HG03575 (cell line): ENCODE data around the gene SERPINE1.
"Not testable (repeated sequence)": the region's sequence is repeated elsewhere in the genome, so short reads cannot be mapped to it uniquely, and the experiment has no call there.

ENCODE experiments used
- ATAC-seq: cut with Tn5 transposase; IDR thresholded peaks from one replicate; pipeline ENCODE4 v1.9.1; 2021; ENCODE audit not compliant: unreplicated experiment, insufficient number of reproducible peaks, low FRiP score; ENCODE audit errors: extremely low read depth

The SERPINE1 gene

DNA sequence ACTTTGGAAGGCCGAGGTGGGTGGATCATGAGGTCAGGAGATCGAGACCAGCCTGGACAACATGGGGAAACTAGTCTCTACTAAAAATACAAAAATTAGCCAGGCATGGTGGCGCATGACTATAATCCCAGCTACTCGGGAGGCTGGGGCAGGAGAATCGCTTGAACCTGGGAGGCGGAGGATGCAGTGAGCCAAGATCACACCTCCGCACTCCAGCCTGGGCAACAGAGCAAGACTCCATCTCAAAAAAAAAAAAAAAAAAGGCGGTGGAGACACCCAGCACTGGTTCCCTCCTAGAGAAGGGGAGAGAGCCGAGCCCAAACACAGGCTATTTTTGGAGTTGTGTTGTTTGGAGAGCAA lies 5.3 kb upstream of the SERPINE1 start:
- not testable (repeated sequence) for ATAC-seq

DNA sequence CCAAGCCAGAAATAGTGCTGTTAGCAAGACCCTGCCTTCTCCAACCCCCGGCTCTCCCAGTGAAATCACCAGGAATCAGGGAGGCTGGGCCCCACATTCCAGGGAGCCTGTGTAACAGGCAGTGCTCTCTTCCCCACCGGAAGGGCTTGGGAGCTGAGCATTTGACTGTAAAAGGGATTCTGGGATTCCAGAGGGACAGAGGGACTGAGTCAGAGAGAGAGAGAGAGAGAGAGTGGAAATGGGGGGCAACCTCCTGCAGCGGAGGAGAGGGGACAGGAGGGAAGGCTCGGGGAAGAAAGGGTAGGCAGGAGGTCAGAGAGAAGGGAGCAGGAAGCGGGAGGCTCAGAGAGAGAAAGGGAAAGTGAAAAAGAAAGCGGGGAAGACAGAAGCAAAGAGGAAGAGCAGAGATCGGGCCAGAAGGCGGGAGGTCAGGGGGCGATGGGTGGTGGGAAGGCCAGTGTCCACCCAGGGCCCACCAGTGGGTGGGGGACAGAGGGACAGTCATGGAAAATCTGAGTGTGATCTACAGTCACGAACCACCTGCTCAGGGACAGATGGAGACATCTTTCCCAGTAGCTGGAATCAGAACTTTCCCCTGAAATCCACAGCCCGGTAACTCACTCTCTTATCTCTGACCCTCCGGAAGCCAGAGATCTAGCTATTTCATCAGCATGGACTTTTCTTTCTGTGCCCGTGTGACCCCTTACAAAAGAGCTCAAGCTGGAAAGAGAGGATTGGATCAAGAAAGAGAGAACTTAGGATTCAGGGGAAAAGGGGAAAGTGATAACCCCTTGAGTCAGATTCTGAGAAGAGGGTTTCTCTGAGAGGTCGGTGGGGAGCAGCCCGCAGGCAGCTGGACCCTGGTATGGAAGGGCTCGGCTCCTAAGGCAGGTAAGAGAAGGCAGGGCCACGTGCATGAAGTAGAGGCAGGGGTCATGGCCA lies 4.6 kb upstream of the SERPINE1 start:
- no peak for ATAC-seq

DNA sequence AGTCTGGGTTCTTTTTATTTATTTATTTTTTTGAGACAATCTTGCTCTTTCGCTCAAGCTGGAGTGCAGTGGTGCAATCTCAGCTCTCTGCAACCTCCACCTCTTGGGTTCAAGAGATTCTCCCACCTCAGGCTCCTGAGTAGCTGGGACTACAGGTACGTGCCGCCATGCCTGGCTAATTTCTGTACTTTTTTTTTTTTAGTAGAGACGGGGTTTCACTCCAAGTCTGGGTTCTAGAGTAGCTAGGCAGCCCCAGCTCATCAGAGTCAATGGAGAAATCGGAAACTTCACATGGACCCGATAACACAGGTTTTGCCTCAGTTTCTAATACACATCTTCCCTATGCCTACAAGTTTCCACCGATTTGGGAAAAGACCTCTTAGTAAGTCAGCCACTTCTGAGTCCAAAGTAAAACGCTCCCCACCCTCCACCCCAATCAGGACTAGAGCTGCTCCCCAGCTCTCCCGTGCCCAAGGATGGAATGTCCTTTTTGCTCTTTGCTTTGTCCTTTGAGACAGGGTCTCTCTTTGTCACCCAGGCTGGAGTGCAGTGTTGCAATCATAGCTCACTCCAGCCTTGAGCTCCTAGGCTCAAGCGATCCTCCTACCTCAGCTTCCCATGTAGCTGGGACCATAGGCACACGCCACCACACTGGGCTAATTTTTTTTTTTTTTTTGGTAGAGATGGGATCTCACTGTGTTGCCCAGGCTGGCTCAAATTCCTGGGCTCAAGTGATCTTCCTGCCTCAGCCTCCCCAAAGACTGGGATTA lies 3.8 kb upstream of the SERPINE1 start:
- ATAC-seq = no peak

DNA sequence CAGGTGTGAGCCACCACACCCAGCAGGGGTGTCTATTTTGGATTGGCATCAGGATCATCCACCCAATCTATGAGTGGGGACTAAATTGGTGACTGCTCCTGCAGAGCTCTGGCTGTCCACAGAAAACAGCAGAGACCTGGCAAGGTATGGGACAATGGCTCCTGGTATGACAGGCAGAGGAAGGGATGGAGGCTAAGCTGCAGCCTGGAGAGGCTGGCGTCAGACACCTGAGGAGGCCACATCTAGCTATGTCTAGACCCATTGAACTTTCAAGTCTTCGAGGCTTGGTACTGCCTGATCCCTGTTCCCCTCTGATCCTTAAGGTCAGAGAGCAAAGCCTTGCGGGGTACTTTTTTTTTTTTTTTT lies 3.2 kb upstream of the SERPINE1 start:
- no peak for ATAC-seq

DNA sequence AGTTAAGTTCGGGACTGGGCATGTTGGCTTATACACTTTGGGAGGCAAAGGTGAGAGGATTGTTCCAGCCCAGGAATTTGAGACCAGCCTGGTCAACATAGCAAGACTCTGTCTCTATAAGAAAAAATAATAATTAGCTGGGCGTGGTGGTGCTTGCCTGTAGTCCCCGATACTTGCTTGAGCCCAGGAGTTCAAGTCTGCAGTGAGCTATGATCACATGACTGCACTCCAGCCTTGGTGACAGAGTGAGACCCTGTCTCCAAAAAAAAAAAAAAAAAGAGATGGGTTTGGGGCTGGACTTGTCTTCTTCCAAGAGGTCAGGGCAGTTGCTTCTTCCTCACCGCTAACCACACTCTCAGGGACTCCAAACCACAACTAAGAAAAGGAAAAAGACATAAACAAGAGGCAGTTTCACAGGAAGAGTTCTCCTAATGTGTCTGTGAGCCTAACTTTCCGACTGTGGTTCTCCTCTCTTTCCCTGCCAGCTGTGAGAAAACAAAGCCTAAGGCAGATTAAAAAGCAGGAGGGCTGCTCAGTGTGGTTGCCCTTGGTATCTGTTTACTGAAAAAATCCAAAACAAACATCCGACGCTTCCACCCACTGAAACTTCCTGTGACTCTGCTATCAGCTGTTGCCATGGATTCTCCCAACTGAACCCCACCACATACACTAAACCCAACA lies 2.4 kb upstream of the SERPINE1 start:
- no peak for ATAC-seq

DNA sequence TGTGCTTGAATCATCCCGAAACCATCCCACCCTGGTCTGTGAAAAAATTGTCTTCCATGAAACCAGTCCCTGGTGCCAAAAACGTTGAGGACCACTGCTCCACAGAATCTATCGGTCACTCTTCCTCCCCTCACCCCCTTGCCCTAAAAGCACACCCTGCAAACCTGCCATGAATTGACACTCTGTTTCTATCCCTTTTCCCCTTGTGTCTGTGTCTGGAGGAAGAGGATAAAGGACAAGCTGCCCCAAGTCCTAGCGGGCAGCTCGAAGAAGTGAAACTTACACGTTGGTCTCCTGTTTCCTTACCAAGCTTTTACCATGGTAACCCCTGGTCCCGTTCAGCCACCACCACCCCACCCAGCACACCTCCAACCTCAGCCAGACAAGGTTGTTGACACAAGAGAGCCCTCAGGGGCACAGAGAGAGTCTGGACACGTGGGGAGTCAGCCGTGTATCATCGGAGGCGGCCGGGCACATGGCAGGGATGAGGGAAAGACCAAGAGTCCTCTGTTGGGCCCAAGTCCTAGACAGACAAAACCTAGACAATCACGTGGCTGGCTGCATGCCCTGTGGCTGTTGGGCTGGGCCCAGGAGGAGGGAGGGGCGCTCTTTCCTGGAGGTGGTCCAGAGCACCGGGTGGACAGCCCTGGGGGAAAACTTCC lies 784 bp upstream of the SERPINE1 start:
- ATAC-seq = no peak

DNA sequence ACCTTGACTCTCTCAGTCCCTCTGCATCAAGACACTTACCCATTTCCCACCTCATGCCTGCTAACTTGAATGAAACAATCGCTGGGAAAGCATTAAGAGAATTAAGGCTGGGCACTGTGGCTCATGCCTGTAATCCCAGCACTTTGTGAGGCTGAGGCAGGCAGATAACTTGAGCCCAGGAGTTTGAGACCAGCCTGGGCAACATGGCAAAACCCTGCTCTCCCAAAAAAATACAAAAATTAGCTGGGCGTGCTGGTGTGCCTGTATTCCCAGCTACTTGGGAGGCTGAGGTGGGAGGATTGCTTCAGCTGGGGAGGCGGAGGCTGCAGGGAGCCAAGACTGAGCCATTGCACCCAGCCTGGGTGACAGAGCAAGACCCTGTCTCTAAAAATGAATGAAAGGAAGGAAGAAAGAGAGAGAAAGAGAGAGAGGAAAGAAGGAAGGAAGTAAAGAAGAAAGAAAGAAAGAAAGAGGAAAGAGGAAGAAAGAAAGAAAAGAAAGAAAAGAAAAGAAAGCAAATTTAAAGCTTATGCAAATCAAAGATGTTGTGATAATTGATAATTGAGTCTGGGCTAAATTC lies 646 bp downstream of the SERPINE1 start:
- ATAC-seq = no peak

DNA sequence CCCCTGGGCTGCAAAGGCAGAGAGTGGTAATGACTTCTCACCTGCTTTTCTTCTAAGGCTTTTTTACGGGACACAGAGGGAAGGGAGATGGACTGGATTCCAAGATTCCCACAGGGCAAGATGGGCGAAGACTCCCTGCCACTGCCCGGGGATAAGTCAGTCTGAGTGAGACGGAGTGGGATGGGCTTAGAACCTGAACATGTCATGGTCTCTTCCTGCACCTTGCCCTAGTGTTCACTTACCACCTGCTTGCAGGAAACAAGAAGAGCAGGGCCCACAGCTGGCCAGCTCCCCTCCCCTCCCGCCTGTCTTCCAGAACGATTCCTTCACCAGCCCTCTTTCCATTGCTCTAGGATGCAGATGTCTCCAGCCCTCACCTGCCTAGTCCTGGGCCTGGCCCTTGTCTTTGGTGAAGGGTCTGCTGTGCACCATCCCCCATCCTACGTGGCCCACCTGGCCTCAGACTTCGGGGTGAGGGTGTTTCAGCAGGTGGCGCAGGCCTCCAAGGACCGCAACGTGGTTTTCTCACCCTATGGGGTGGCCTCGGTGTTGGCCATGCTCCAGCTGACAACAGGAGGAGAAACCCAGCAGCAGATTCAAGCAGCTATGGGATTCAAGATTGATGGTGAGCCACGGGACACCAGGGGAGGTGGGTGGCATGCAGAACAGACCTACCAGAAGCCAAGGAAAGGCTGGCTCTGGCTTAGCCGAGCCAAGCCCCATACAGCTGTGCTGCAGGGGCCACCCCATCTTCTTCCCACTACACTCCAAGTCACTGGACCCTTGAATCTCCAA lies 1.3 kb downstream of the SERPINE1 start:
- no peak for ATAC-seq

DNA sequence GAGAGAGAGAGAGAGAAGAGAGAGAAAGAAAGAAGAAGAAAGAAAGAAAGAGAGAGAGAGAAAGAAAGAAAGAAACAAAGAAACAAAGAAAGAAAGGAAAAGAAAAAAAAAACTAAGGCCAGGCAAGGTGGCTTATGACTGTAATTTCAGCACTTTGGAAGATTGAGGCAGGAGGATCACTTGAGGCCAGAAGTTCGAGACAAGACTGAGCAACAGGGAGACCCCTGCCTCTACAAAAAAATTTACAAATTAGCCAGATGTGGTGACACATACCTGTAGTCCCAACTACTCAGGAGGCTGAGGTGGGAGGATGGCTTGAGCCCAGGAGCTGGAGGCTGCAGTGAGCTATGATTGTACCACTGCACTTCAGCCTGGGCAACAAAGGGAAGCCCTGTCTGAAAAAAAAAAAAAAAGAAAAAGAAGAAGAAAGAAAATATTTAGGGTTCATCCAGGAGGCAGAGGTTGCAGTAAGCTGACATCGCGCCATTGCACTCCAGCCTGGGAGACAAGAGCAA lies 2.8 kb downstream of the SERPINE1 start:
- ATAC-seq = no peak

DNA sequence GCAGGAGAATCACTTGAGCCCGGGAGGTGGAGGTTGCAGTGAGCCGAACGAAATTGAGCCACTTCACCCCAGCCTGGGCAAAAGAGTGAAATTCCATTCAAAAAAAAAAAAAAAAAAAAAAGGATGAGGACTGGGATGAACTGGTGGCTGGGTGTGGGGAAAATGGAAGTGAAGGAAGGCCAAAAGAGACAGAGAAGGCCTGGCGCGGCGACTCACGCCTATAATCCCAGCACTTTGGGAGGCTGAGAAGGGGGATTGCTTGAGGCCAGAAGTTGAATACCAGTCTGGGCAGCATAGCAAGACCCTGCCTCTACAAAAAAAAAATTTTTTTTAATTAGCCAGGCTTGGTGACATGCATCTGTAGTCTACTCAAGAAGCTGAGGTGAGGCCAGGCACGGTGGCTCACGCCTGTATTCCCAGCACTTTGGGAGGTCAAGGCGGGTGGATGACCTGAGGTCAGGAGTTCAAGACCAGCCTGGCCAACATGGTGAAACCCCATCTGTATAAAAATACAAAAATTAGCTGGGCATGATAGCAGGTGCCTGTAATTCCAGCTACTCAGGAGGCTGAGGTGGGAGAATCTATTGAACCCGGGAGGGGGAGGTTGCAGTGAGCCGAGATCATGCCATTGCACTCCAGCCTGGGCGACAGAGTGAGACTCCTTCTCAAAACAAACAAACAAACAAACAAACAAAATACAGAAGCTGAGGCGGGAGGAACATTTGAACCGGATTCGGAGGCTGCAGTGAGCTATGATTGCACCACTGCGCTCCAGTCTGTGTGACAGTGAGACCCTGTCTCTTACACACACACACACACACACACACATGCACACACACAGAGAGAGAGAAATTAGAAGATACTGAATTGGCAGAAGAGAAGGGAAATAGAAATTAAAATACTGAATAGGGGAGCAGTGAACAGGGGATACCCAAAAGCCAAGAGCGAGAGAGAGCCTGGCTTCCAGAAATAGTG lies 6.0 kb downstream of the SERPINE1 start:
- ATAC-seq = not testable (repeated sequence)

DNA sequence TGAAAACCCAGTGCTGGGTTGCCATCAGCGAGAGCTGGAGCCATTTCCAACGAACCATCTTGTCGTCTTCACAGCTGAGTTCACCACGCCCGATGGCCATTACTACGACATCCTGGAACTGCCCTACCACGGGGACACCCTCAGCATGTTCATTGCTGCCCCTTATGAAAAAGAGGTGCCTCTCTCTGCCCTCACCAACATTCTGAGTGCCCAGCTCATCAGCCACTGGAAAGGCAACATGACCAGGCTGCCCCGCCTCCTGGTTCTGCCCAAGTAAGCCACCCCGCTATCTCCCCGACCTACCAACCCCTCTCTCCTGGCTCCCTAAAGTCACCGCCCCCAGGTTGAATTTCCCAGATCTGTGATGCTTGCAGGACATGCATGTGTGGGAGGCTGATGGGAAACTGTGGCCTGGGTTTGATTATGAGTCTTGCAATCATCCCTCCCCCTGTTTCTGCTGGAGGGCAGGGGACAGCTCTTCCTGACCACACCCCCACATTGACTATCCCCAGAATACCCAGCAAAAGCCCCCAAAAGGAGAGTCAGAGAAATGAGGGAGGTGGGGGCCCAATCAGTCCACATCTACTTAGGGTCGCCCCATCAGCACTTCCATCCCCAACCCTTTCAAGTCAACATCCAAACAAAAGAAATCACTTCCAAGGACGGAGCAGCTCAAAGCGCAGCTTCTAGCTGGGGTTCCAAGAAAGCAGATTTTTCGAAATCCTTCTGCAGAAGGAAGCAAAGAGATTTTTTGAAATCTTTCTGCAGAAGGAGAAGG lies 6.9 kb downstream of the SERPINE1 start:
- no peak for ATAC-seq

DNA sequence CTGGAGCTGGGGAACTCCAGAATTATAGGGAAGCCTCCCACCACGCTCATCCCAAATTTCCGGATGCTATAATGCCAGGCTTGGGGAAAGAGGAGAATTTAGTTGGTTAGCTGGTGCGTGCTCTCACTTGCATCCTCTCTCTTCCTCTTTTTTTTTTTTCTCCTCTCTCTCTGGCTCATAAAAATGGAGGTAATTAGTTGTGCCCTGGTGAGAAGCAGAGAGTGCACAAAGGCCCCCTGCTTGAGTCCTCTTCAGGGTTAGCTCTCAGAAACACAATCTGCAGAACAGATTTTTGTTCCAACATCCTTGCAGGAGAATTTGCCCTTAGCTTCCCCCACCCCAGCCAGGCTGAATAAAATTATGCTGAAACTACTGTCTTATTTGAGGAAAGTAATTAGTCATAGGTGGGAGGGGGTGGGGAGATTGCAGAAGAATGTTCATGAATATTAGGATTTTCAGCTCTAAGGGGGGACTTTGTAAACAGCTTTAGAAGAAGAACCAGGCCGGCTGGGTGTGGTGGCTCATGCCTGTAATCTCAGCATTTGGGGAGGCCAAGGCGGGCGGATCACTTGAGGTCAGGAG lies 7.6 kb downstream of the SERPINE1 start:
- ATAC-seq = no peak

DNA sequence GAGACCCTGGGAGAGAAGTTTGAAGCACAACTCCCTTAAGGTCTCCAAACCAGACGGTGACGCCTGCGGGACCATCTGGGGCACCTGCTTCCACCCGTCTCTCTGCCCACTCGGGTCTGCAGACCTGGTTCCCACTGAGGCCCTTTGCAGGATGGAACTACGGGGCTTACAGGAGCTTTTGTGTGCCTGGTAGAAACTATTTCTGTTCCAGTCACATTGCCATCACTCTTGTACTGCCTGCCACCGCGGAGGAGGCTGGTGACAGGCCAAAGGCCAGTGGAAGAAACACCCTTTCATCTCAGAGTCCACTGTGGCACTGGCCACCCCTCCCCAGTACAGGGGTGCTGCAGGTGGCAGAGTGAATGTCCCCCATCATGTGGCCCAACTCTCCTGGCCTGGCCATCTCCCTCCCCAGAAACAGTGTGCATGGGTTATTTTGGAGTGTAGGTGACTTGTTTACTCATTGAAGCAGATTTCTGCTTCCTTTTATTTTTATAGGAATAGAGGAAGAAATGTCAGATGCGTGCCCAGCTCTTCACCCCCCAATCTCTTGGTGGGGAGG lies 10.8 kb downstream of the SERPINE1 start:
- no peak for ATAC-seq

DNA sequence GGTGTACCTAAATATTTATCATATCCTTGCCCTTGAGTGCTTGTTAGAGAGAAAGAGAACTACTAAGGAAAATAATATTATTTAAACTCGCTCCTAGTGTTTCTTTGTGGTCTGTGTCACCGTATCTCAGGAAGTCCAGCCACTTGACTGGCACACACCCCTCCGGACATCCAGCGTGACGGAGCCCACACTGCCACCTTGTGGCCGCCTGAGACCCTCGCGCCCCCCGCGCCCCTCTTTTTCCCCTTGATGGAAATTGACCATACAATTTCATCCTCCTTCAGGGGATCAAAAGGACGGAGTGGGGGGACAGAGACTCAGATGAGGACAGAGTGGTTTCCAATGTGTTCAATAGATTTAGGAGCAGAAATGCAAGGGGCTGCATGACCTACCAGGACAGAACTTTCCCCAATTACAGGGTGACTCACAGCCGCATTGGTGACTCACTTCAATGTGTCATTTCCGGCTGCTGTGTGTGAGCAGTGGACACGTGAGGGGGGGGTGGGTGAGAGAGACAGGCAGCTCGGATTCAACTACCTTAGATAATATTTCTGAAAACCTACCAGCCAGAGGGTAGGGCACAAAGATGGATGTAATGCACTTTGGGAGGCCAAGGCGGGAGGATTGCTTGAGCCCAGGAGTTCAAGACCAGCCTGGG lies 11.4 kb downstream of the SERPINE1 start:
- ATAC-seq = no peak

DNA sequence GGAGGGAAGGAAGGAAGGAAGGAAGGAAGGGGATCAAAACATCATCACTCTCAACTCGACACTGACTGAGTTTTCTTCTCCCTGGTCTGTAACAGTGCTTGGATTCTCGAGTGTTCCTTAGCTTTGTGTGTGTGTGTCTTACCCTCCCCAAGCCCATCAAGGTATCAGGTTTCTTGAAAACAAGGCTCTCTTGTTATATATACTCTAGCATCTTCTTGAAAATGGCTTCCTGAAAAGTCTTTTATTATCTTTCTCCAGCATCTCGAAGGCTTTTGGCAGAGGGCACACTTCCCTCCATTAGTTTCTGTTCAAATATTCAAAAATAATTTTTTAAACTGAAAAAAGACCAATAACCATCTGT lies 13.4 kb downstream of the SERPINE1 start:
- ATAC-seq = no peak
